ENCODE results near the gene IRAG1.

Gene IRAG1

GRCh38 chr11:10655943-10656576 is 37.5 kb downstream of the IRAG1 start:
- no peak for DNase-seq (ENCODE audit: low spot score)
- in situ Hi-C loops (cut with MboI; ENCODE audit: low pct_unique_long_range_greater_than_20kb, low sequenced_read_pairs, unreplicated experiment) = loop anchor here (10.0 kb wide), 1 partner anchor 251 kb away; no protein-coding TSS in a partner anchor
- TF ChIP-seq CTCF (IDR thresholded peaks at IDR 0.05; ENCODE audit: extremely low read depth, insufficient read depth, missing control alignments) = no peak

- no peak for TF ChIP-seq CTCF (IDR thresholded peaks at IDR 0.05; ENCODE audit: extremely low read depth, insufficient read depth, missing control alignments)
- in situ Hi-C loops (cut with MboI; ENCODE audit: low pct_unique_long_range_greater_than_20kb, low sequenced_read_pairs, unreplicated experiment) = loop anchor here (10.0 kb wide), 1 partner anchor 250 kb away; no protein-coding TSS in a partner anchor
- no peak for DNase-seq (ENCODE audit: low spot score)
Observed at GRCh38 chr11:10655227-10655626, 38.3 kb downstream of the IRAG1 start.

GRCh38 chr11:10654811-10655150 is 38.8 kb downstream of the IRAG1 start:
- in situ Hi-C loops (cut with MboI; ENCODE audit: low pct_unique_long_range_greater_than_20kb, low sequenced_read_pairs, unreplicated experiment) = loop anchor here (10.0 kb wide), 1 partner anchor 250 kb away; no protein-coding TSS in a partner anchor
- DNase-seq (ENCODE audit: low spot score) = no peak
- TF ChIP-seq CTCF (IDR thresholded peaks at IDR 0.05; ENCODE audit: extremely low read depth, insufficient read depth, missing control alignments) = no peak

- DNase-seq (ENCODE audit: low spot score) = peak; percentile 75
- in situ Hi-C loops (cut with MboI; ENCODE audit: low pct_unique_long_range_greater_than_20kb, low sequenced_read_pairs, unreplicated experiment) = loop anchor here (10.0 kb wide), 1 partner anchor 249 kb away; no protein-coding TSS in a partner anchor
- TF ChIP-seq CTCF (IDR thresholded peaks at IDR 0.05; ENCODE audit: extremely low read depth, insufficient read depth, missing control alignments) = peak; percentile 68
Observed at GRCh38 chr11:10653946-10654810, 39.4 kb downstream of the IRAG1 start.

- no peak for TF ChIP-seq CTCF (IDR thresholded peaks at IDR 0.05; ENCODE audit: extremely low read depth, insufficient read depth, missing control alignments)
- DNase-seq (ENCODE audit: low spot score) = no peak
- in situ Hi-C loops (cut with MboI; ENCODE audit: low pct_unique_long_range_greater_than_20kb, low sequenced_read_pairs, unreplicated experiment) = loop anchor here (10.0 kb wide), 1 partner anchor 248 kb away; no protein-coding TSS in a partner anchor
Observed at GRCh38 chr11:10653261-10653660, 40.3 kb downstream of the IRAG1 start.

GRCh38 chr11:10651656-10652361 is 41.7 kb downstream of the IRAG1 start:
- in situ Hi-C loops (cut with MboI; ENCODE audit: low pct_unique_long_range_greater_than_20kb, low sequenced_read_pairs, unreplicated experiment) = loop anchor here (10.0 kb wide), 1 partner anchor 247 kb away; no protein-coding TSS in a partner anchor
- no peak for TF ChIP-seq CTCF (IDR thresholded peaks at IDR 0.05; ENCODE audit: extremely low read depth, insufficient read depth, missing control alignments)
- DNase-seq (ENCODE audit: low spot score) = no peak

Measured in GM13977 (cell line).